Activated T-cell treated with anti-CD3 and anti-CD28 coated beads, Interleukin-2, amount 50 U/mL, for 72 hours (primary cell): ENCODE data around the gene ABCG8. TPM values are rescaled to one million over a fixed set of nuclear protein-coding genes. Genes with fewer than 3 reads are reported as not detected.

Experiments
- ATAC-seq, 2 donors: fragments of 150-1000 bp; cut with Tn5 transposase; replicated peaks in 1 of 2; 2 replicates each; pipeline ENCODE4 v1.10.0; 2021; ENCODE audit warnings: moderate library complexity in 2 of 2, mild to moderate bottlenecking in 1 of 2
- DNase-seq, 2 donors: peaks; one replicate each; pipeline ENCODE4 v3.0.0; 2021 to 2022; ENCODE audit warnings: mixed read lengths in 1 of 2
- H3K27ac Mint-ChIP-seq: one replicate; pipeline ENCODE4 v1.8.0; 2022; ENCODE audit warnings: mild to moderate bottlenecking, moderate library complexity, mixed read lengths
- H3K27me3 Mint-ChIP-seq: one replicate; pipeline ENCODE4 v1.8.0; 2022; ENCODE audit warnings: low read depth, mixed read lengths
- H3K36me3 Mint-ChIP-seq, 2 donors: one replicate each; pipeline ENCODE4 v1.8.0; 2022; ENCODE audit warnings: mixed read lengths in 2 of 2, mild to moderate bottlenecking in 1 of 2; ENCODE audit not compliant: insufficient read depth in 2 of 2
- H3K4me1 Mint-ChIP-seq: one replicate; pipeline ENCODE4 v1.8.0; 2022; ENCODE audit warnings: low read depth, mixed read lengths
- H3K4me3 Mint-ChIP-seq, 2 donors: one replicate each; pipeline ENCODE4 v1.8.0; 2022; ENCODE audit warnings: mild to moderate bottlenecking in 2 of 2, mixed read lengths in 2 of 2, moderate library complexity in 2 of 2
- H3K9me3 Mint-ChIP-seq, 2 donors: one replicate each; pipeline ENCODE4 v1.8.0; 2022; ENCODE audit warnings: mixed read lengths in 2 of 2
- total RNA-seq, 2 donors: library from RNA; stranded (reverse); gene quantifications; one replicate each; pipeline ENCODE4 v1.2.3, GENCODE V29; 2022

ABCG8 gene
- not detected for total RNA-seq

GRCh38 chr2:43838560-43839267, at the start of gene ABCG8, which contains the start of gene ABCG5:
TSS of gene ABCG8 (plus strand) at chr2:43838971. CDS start at chr2:43839054, 83 bp downstream.
TSS of gene ABCG5 (minus strand) at chr2:43838839. CDS start at chr2:43838679, 160 bp downstream.
- Mint-ChIP-seq H3K27me3 (peaks cover 6% of the 10 kb centered on the region), H3K4me1 (no peaks in the 10 kb centered on the region), H3K4me3 (no peak within 1 kb of the TSS), H3K9me3 (no peaks in the 10 kb centered on the region), H3K27ac (no peak within 1 kb of the TSS), H3K36me3 (no peaks in the 10 kb centered on the region)
- ATAC-seq, result no peak
- no peak for DNase-seq

DNA sequence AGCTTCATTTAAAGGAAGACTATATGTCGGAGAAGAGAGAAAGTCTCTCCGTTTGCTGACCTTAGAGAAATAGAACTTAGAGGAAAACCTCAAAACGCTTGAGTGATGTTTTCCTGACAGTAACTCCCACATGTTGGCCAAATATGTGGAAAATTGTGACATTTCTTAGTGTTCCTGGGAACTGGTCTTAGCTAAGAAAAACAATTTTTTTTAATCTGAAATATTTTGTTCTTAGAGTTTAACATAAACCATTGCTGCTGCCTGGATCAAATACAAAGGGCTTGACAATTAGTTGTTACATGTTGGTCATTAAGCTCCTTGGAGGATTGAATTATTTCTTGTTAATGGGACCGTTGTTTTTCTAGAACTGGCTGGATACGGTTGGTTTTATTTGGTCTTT, 48.6 kb upstream of the ABCG8 start:
- DNase-seq, result no peak
- Mint-ChIP-seq H3K36me3 (peaks cover 5 to 30% of the 10 kb centered on the region in 2 donors), H3K27ac (peak overlapping the region; percentile 91), H3K4me3 (no peak overlapping the region), H3K9me3 (no peaks in the 10 kb centered on the region), H3K27me3 (no peaks in the 10 kb centered on the region), H3K4me1 (peaks cover 43% of the 10 kb centered on the region)
- ATAC-seq, result no peak

- H3K4me1 Mint-ChIP-seq, result peaks cover 43% of the 10 kb centered on the region
- DNase-seq (no peak), ATAC-seq (no peak)
- H3K36me3 Mint-ChIP-seq, result peaks cover 5 to 31% of the 10 kb centered on the region in 2 donors
- H3K4me3 Mint-ChIP-seq, result no peak overlapping the region
- H3K27ac Mint-ChIP-seq, result no peak overlapping the region
- no peaks in the 10 kb centered on the region for H3K9me3 Mint-ChIP-seq
- no peaks in the 10 kb centered on the region for H3K27me3 Mint-ChIP-seq
Observed at GRCh38 chr2:43791035-43791765, 47.6 kb upstream of the ABCG8 start.

DNA sequence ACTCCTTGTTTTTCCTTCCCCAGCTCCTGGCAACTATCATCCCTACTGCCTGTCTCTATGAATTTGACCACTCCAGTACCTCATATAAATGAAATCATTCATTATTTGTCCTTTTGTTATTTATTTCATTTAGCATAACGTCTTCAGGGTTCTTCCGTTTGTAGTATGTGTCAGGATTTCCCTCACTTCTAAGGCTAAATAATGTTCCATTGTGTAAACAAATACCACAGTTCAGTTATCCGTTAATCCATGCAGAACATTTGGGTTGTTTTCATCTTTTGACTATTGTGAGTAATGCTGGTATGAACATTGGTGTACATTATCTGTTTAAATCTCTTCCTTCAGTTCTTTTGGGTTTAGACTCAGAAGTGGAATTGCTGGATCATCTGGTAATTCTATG, 46.1 kb upstream of the ABCG8 start:
- H3K9me3 Mint-ChIP-seq, result no peaks in the 10 kb centered on the region

GRCh38 chr2:43794956-43795355, 43.8 kb upstream of the ABCG8 start:
- H3K36me3 Mint-ChIP-seq, result peaks cover 3 to 24% of the 10 kb centered on the region in 2 donors
- H3K27me3 Mint-ChIP-seq, result no peaks in the 10 kb centered on the region
- no peak for DNase-seq
- peaks cover 11% of the 10 kb centered on the region for H3K4me1 Mint-ChIP-seq
- no peak for ATAC-seq
- no peak overlapping the region for H3K4me3 Mint-ChIP-seq
- H3K9me3 Mint-ChIP-seq, result no peaks in the 10 kb centered on the region
- H3K27ac Mint-ChIP-seq, result no peak overlapping the region

More for the DNA sequence above, 46.1 kb upstream of the ABCG8 start:
- Mint-ChIP-seq H3K4me3 (no peak overlapping the region), H3K27ac (no peak overlapping the region), H3K36me3 (peaks cover 5 to 31% of the 10 kb centered on the region in 2 donors), H3K27me3 (no peaks in the 10 kb centered on the region), H3K4me1 (peaks cover 34% of the 10 kb centered on the region)
- no peak for DNase-seq
- ATAC-seq, result no peak

- Mint-ChIP-seq H3K36me3 (peaks cover 3 to 18% of the 10 kb centered on the region in 2 donors), H3K27me3 (no peaks in the 10 kb centered on the region), H3K27ac (no peak overlapping the region), H3K4me1 (peaks cover 2% of the 10 kb centered on the region), H3K4me3 (no peak overlapping the region), H3K9me3 (no peaks in the 10 kb centered on the region)
- no peak for ATAC-seq
- no peak for DNase-seq
Observed at GRCh38 chr2:43796206-43796605, 42.6 kb upstream of the ABCG8 start.

DNA sequence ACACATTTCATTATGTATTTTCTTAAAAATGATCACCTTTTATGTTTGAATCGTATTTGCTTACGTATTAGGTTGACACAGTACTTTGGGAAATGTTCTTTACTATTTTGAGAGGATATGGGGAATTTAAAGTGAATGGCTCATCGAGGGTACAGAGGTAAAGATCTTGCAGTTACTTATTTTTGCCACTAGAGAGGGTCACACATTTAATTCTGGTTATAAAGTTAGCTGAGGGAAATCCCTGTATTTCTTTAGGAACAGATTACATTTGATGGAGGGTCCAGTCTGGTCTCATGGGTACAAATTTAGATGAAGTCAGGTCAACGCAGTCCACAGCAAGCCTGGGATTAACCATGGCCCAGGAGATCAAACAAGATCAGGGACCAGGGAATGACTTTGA, 40.5 kb upstream of the ABCG8 start:
- no peak overlapping the region for H3K4me3 Mint-ChIP-seq
- ATAC-seq, result no peak

DNA sequence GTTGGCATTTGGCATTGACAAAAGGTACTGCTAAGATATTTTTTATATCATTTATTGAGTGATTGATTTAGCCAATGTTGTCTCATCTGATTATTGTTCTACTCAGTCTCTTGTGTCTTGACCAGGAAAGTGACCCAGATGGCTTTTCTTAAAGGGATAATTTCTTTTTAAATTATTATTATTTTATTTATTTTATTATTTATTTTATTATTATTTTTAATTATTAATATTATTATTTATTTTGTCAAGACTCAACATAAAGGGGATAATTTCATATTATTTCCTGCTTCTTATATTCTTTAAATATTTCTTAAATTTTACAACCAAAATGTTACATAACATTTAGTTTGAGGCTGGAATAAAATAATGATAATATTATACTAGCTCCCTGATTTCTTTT, 37.9 kb upstream of the ABCG8 start:
- Mint-ChIP-seq H3K36me3 (peaks cover 0 to 3% of the 10 kb centered on the region in 2 donors), H3K4me1 (no peaks in the 10 kb centered on the region)

More for the DNA sequence above, 40.5 kb upstream of the ABCG8 start:
- H3K27me3 Mint-ChIP-seq, result no peaks in the 10 kb centered on the region
- peaks cover 0 to 13% of the 10 kb centered on the region in 2 donors for H3K36me3 Mint-ChIP-seq
- H3K27ac Mint-ChIP-seq, result no peak overlapping the region
- H3K9me3 Mint-ChIP-seq, result no peaks in the 10 kb centered on the region
- no peaks in the 10 kb centered on the region for H3K4me1 Mint-ChIP-seq
- DNase-seq, result no peak

GRCh38 chr2:43802135-43802534, 36.6 kb upstream of the ABCG8 start:
- H3K27me3 Mint-ChIP-seq, result no peaks in the 10 kb centered on the region
- H3K9me3 Mint-ChIP-seq, result no peaks in the 10 kb centered on the region
- no peak overlapping the region for H3K4me3 Mint-ChIP-seq
- H3K36me3 Mint-ChIP-seq, result peaks cover 0 to 3% of the 10 kb centered on the region in 2 donors
- no peak overlapping the region for H3K27ac Mint-ChIP-seq
- no peak for ATAC-seq
- no peaks in the 10 kb centered on the region for H3K4me1 Mint-ChIP-seq
- no peak for DNase-seq

More for the DNA sequence above, 37.9 kb upstream of the ABCG8 start:
- Mint-ChIP-seq H3K9me3 (no peaks in the 10 kb centered on the region), H3K4me3 (no peak overlapping the region), H3K27me3 (no peaks in the 10 kb centered on the region), H3K27ac (no peak overlapping the region)
- ATAC-seq, result no peak
- no peak for DNase-seq

GRCh38 chr2:43803113-43803512, 35.7 kb upstream of the ABCG8 start:
- DNase-seq (no peak), ATAC-seq (no peak)
- peaks cover 0 to 6% of the 10 kb centered on the region in 2 donors for H3K36me3 Mint-ChIP-seq
- no peak overlapping the region for H3K27ac Mint-ChIP-seq
- H3K9me3 Mint-ChIP-seq, result no peaks in the 10 kb centered on the region
- no peaks in the 10 kb centered on the region for H3K27me3 Mint-ChIP-seq
- H3K4me1 Mint-ChIP-seq, result no peaks in the 10 kb centered on the region
- H3K4me3 Mint-ChIP-seq, result no peak overlapping the region

DNA sequence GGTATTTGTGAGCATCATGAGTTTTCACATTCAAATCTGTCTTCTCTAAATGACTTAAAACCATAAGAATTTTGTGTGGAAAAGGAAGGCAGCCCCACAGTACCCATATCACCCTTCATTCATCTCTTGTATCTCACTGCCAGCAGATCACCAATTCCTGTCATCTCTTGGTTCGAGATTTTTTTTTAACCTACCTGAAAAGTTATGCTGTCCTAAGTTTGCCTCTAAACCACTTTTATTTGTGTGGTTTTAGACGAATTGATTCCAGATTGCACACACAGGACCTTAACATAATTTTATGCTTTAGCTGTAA, 32.1 kb upstream of the ABCG8 start:
- no peaks in the 10 kb centered on the region for H3K27me3 Mint-ChIP-seq
- H3K4me1 Mint-ChIP-seq, result no peaks in the 10 kb centered on the region
- ATAC-seq (no peak), DNase-seq (no peak)
- no peak overlapping the region for H3K4me3 Mint-ChIP-seq
- no peaks in the 10 kb centered on the region for H3K9me3 Mint-ChIP-seq
- peaks cover 0 to 4% of the 10 kb centered on the region in 2 donors for H3K36me3 Mint-ChIP-seq
- H3K27ac Mint-ChIP-seq, result no peak overlapping the region

DNA sequence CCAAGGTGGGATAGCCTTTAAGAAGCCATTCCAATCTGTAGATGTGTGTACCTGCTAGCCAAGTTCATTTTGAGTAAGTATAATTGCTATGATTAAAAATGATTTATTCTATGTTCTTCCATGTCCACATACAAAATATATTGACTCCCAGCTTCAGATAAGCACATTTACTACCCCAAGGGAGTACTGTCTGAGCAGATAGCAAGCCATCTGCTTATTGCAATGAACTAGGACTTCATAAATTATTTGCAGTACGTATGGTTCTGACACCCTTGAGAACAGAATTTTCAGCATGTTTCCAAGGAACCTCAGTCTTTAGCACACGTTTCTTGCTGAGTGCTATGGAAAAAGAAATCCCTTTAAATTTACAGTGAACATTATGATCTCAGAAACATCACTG, 28.3 kb upstream of the ABCG8 start:
- Mint-ChIP-seq H3K27ac (no peak overlapping the region), H3K27me3 (no peaks in the 10 kb centered on the region), H3K9me3 (no peaks in the 10 kb centered on the region), H3K4me1 (no peaks in the 10 kb centered on the region), H3K36me3 (peaks cover 0 to 3% of the 10 kb centered on the region in 2 donors), H3K4me3 (no peak overlapping the region)
- ATAC-seq (no peak), DNase-seq (no peak)

DNA sequence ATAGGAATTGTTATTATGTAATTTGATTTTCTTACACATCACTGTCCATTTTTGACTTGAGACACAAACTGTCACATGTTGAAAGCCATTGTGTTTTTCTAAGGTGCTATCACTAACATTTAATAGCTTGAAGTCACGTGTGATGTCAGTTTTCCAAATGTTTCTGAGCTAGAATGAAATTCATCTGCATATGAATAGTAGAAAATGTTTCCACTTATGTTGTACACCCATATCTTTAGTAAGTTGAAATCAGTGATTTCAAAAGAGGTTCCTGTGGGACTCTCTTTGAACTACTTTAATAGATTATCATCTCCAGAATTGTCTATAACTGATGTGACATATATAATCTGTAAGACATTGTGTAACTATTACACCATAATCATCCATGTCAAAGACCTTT, 27.9 kb upstream of the ABCG8 start:
- H3K36me3 Mint-ChIP-seq, result peaks cover 0 to 2% of the 10 kb centered on the region in 2 donors
- no peaks in the 10 kb centered on the region for H3K27me3 Mint-ChIP-seq
- H3K9me3 Mint-ChIP-seq, result peaks cover 0 to 1% of the 10 kb centered on the region in 2 donors
- ATAC-seq (no peak), DNase-seq (no peak)
- H3K4me1 Mint-ChIP-seq, result no peaks in the 10 kb centered on the region
- no peak overlapping the region for H3K27ac Mint-ChIP-seq
- H3K4me3 Mint-ChIP-seq, result no peak overlapping the region
